GM12864 (cell line): ENCODE data around the gene NEK6.

Source experiments
- DNase-seq: peaks from one replicate; pipeline ENCODE4 v3.0.0-alpha.2; 2011; ENCODE audit warnings: low read depth
- H3K4me3 ChIP-seq: 2 replicates; pipeline ENCODE4 v1.5.1; 2011; ENCODE audit warnings: mild to moderate bottlenecking, low read depth, low read length, control low read depth
- CTCF ChIP-seq: IDR thresholded peaks from 2 replicates; pipeline ENCODE4 v1.5.1; 2011; ENCODE audit warnings: low read depth, mild to moderate bottlenecking, moderate library complexity, low read length, control low read depth, inconsistent platforms; ENCODE audit errors: missing control alignments

The NEK6 gene

GRCh38 chr9:124213396-124213795 lies 44.4 kb upstream of the NEK6 start:
- no peak for TF ChIP-seq CTCF
- no peak overlapping the region for H3K4me3 ChIP-seq

DNA sequence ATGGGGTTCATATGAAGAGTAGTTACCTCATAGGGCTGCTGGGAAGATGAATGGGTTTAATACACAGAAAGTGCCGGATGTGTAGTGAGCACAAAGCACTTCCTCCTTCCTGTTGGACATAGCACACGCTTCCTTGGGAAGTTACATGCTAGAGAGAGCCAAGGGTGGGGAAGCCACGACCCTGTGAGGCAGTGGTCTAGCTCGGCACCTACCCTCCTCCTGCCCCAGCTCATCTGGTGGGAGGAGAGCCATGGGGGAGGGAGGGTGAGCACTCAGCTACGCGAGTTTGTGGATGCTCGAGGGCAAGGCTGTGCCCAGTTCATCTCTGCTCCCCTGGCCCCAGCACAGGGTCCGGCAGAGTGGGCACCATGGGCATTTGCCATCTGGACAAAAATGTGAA lies 43.6 kb upstream of the NEK6 start:
- H3K4me3 ChIP-seq: no peak overlapping the region
- TF ChIP-seq CTCF: no peak
- no peak for DNase-seq

More at GRCh38 chr9:124213396-124213795, 44.4 kb upstream of the NEK6 start:
- DNase-seq: no peak

- DNase-seq: no peak
- H3K4me3 ChIP-seq: no peak overlapping the region
- TF ChIP-seq CTCF: no peak
These were observed 43.0 kb upstream of the NEK6 start for GRCh38 chr9:124214596-124215367.

GRCh38 chr9:124215368-124215910 lies 42.3 kb upstream of the NEK6 start:
- no peak for TF ChIP-seq CTCF
- no peak for DNase-seq
- no peak overlapping the region for H3K4me3 ChIP-seq

DNA sequence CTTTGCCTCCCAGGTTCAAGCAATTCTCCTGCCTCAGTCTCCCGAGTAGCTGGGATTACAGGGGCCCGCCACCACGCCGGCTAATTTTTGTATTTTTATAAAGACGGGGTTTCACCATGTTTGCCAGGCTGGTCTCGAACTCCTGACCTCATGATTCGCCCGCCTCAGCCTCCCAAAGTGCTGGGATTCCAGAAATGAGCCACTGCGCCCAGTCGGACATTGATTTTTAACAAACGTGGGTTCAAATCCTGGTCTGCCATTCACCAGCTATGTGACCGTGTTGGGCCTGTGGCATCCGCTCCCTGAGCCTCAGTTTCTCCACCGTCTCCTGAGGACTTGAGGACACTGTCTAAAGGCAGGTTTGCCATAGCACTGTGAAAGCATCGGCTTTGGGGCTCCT lies 41.8 kb upstream of the NEK6 start:
- TF ChIP-seq CTCF: no peak
- no peak overlapping the region; the same call in 1 of the 2 replicates for H3K4me3 ChIP-seq
- DNase-seq: no peak

DNA sequence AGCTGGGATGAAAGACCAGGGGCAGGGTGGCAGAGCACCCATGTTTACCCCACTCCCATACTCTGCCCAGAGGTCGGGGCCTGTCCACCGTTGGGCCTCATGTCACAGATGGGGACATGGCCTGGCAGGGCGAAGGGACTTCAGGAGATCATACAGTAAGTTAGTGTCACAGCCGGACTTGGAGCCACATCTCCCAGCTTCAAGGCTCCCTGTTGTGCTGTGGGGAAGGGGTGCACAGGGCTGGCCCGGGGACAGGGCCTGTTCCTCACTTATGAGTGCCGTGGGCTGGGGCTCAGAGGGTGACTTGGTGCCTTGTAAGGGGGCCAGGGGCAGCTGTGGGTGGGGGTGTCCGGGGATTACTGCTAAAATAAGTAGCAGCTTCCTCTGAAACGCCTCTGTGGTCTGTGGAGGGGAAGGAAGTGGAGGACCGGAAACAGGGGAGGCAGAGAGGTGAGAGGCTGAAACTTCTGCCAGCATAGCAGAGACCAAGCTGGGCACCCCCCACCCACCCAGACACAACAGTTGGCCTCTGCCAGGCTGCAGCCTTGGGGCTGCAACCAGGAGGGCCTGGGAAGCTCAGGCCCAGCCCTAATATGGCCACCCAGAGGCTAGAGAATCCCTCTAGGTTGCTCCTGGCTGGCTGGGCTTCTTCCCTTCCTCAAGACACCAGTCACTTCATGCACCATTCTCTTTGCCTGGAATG lies 41.1 kb upstream of the NEK6 start:
- peak overlapping the region; percentile 13 for H3K4me3 ChIP-seq
- peak; percentile 80 for DNase-seq
- no peak for TF ChIP-seq CTCF
